Activated CD4-positive, alpha-beta T cell treated with anti-CD3 and anti-CD28 coated beads for 36 hours (primary cell): Measurements from ENCODE around the gene LITAFD. TPM values are rescaled to one million over a fixed set of nuclear protein-coding genes. Genes with fewer than 3 reads are reported as not detected.
"Not testable (repeated sequence)": the region's sequence is repeated elsewhere in the genome, so short reads cannot be mapped to it uniquely, and the experiment has no call there.

Source experiments
- ATAC-seq: fragments of 200-7000 bp; cut with Tn5 transposase; one replicate; pipeline ENCODE4 v1.10.0; 2021; ENCODE audit warnings: mild to moderate bottlenecking, moderate library complexity
- CTCF ChIA-PET: fragments of 350-600 bp; sonication (Branson Sonifier 250); formaldehyde crosslinking; loops from one replicate; lab custom pipeline; 2021; ENCODE audit warnings: antibody characterized with exemption; lab: Charles Lee
- POLR2A ChIA-PET: fragments of 350-600 bp; sonication (Branson Sonifier 250); formaldehyde crosslinking; loops from one replicate; lab custom pipeline; 2021; ENCODE audit warnings: antibody characterized with exemption, inconsistent platforms; lab: Charles Lee
- DNase-seq: peaks from one replicate; pipeline ENCODE4 v3.0.0-alpha.2; 2020
- H3K27ac Mint-ChIP-seq: one replicate; pipeline ENCODE4 v1.8.0; 2021; ENCODE audit warnings: mixed read lengths
- H3K27me3 Mint-ChIP-seq: one replicate; pipeline ENCODE4 v1.8.0; 2021; ENCODE audit warnings: mixed read lengths
- H3K36me3 Mint-ChIP-seq: one replicate; pipeline ENCODE4 v1.8.0; 2021; ENCODE audit warnings: low read depth, mixed read lengths
- H3K4me1 Mint-ChIP-seq: one replicate; pipeline ENCODE4 v1.8.0; 2021; ENCODE audit warnings: mixed read lengths
- H3K4me3 Mint-ChIP-seq: one replicate; pipeline ENCODE4 v1.8.0; 2021; ENCODE audit warnings: mild to moderate bottlenecking, moderate library complexity, mixed read lengths
- H3K9me3 Mint-ChIP-seq: one replicate; pipeline ENCODE4 v1.8.0; 2021; ENCODE audit warnings: low read depth, mixed read lengths
- intact Hi-C, 2 experiments: fragments of 100-400 bp; cut with DNase I in 1 of 2; cut with micrococcal nuclease in 1 of 2; formaldehyde crosslinking; loops; one replicate each; pipeline versions ENCODE4 v1.14.2 to v1.15.1; 2022 to 2024; cut with DNase I, micrococcal nuclease
- total RNA-seq, 2 experiments: library from RNA; stranded (reverse); gene quantifications; one replicate each; pipeline ENCODE4 v1.2.3, GENCODE V29; 2021

LITAFD gene
- total RNA-seq, 2 experiments from 2014 or later: not detected

DNA sequence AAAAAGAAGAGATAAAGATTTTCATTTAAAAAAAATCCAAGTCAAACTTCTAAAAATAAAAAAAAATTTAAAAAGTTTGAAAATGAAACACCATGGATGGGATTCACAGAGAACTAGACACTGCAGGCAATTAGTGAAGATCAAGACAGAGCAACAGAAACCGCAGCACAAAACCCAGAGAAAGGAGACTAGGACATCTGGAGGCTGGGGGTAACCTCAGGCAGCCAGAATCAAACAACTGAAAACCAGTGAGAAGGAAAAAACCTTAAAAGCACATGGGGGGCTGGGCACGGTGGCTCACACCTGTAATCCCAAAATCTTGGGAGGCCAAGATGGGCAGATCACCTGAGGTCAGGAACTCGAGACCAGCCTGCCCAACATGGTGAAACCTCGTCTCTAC lies 30.6 kb downstream of the LITAFD start:
- ChIA-PET POLR2A (no interaction called here), CTCF (interaction anchor here (0.7 to 1.2 kb wide), 2 partner anchors 12 to 196 kb away, joined by 4 to 5 read pairs; no protein-coding TSS in a partner anchor)
- Mint-ChIP-seq H3K36me3 (peaks cover 72% of the 10 kb centered on the region), H3K27ac (peak overlapping the region; percentile 15), H3K4me3 (no peak overlapping the region), H3K4me1 (peaks cover 28% of the 10 kb centered on the region), H3K9me3 (no peaks in the 10 kb centered on the region), H3K27me3 (no peaks in the 10 kb centered on the region)
- DNase-seq (no peak), ATAC-seq (no peak)
- intact Hi-C loops: no loop called here

DNA sequence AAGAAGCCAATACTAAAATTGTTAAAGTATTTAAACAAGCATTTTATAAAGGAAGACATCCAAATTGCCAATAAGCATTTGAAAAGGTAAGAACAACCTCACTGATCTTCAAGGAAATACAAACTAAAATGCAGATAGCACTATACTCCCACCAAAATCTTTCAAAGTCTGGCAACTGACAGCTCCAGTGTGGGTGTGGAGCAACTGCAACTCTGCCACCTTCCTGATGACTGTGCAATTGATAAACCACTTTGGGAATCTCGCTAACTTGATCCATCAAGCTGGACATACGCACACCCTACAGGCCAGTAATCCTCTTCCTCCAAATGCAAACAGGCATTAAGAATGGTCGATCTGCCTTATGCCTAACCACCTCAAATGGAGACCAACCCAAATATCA lies 31.9 kb downstream of the LITAFD start:
- H3K27me3 Mint-ChIP-seq: no peaks in the 10 kb centered on the region
- intact Hi-C loops: no loop called here
- no peaks in the 10 kb centered on the region for H3K9me3 Mint-ChIP-seq
- peaks cover 75% of the 10 kb centered on the region for H3K36me3 Mint-ChIP-seq
- H3K4me3 Mint-ChIP-seq: no peak overlapping the region
- ChIA-PET CTCF (interaction anchor here (0.6 to 1.4 kb wide), 3 partner anchors 11 to 34 kb away, joined by 3 to 5 read pairs (median 3); no protein-coding TSS in a partner anchor), POLR2A (no interaction called here)
- no peak for DNase-seq
- H3K27ac Mint-ChIP-seq: no peak overlapping the region
- H3K4me1 Mint-ChIP-seq: peaks cover 30% of the 10 kb centered on the region
- ATAC-seq: no peak

DNA sequence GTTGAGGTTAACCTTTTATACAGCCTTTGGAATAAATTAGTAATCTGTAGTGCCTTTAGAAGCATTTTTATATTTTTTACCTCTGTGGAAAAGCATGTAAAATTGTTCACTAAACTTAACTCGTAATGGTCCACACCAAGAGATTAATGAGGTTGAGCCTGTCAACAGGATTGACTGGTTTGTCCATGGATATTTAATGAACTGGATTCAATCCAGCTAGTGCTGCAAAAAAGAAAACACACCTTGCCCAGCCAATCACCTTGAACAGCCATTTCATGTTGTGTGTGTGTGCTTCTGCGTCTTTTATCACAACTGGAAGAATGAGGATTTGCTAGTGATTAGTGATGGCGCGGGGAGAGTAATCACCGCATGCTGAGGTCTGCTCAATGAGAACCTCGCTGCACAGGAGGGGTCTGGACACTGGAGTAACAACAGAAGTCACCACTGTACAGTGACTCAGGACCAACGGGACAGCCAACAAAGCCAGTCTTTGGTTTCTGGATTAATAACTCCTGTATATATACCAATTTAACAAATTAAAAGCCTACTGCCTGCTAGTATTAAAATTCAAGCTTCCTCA lies 33.7 kb downstream of the LITAFD start:
- Mint-ChIP-seq H3K4me3 (no peak overlapping the region), H3K36me3 (peaks cover 83% of the 10 kb centered on the region)
- POLR2A ChIA-PET: no interaction called here

DNA sequence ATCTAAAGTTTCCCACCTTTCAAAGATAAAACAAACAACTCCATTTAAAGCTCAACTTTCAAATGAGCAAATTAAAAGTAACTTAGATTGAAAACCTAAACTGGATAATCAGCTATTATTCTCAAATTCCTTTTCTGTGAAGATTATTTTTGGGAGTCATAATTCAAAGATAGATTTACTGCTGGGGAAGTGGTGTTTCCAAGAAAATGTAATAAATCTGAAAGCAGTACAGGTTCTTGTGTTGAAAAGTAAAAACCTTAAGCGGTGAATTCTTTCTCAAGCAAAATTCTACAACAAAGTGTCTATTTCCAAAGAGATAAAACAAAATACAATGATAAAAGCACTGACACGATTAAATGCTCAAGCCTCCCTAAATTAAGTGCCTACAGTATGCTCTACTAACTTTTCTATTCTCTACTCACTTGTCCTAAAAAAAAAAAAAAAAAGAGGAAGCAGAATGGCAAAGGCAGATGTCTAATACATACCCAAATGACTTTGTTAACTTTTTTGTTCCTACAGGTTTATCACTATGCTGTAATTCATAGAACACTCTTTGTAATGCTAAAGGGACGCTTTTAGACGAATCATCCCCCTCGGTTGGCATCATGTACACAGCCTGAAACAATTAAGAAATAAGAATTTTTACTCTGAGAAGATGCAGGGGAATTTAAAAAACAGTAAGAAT lies 34.5 kb downstream of the LITAFD start:
- H3K27ac Mint-ChIP-seq: no peak overlapping the region
- intact Hi-C loops: no loop called here
- ATAC-seq: no peak
- H3K9me3 Mint-ChIP-seq: no peaks in the 10 kb centered on the region
- peaks cover 81% of the 10 kb centered on the region for H3K36me3 Mint-ChIP-seq
- H3K27me3 Mint-ChIP-seq: no peaks in the 10 kb centered on the region
- no peak for DNase-seq
- no peak overlapping the region for H3K4me3 Mint-ChIP-seq
- peaks cover 44% of the 10 kb centered on the region for H3K4me1 Mint-ChIP-seq
- ChIA-PET POLR2A (no interaction called here), CTCF (interaction anchor here (0.6 to 2.3 kb wide), 6 partner anchors 13 to 184 kb away, joined by 3 to 9 read pairs (median 3); partner anchors contain the start of gene LITAFD)

More for the DNA sequence above, 33.7 kb downstream of the LITAFD start:
- DNase-seq (no peak), ATAC-seq (no peak)
- no peaks in the 10 kb centered on the region for H3K9me3 Mint-ChIP-seq
- H3K27ac Mint-ChIP-seq: no peak overlapping the region
- peaks cover 42% of the 10 kb centered on the region for H3K4me1 Mint-ChIP-seq
- intact Hi-C loops: no loop called here
- no peaks in the 10 kb centered on the region for H3K27me3 Mint-ChIP-seq
- CTCF ChIA-PET: interaction anchor here (0.9 to 2.3 kb wide), 4 partner anchors 13 to 93 kb away, joined by 3 to 9 read pairs (median 3); partner anchors contain the start of gene LITAFD

DNA sequence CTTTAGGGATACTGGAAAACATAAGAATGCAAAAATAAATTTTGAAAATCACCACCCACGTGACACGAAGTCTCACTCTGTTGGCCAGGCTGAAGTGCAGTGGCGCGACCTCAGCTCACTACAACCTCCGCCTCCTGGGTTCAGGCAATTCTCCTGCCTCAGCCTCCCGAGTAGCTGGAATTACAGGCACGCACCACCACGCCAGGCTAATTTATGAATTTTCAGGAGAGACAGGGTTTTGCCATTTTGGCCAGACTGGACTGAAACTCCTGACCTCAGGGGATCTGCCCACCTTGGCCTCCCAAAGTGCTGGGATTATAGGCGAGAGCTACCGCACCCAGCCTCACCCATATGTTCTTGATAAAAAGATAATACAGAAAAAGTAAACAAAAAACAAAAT lies 35.2 kb downstream of the LITAFD start:
- ATAC-seq, intact Hi-C loops, H3K4me3 Mint-ChIP-seq, H3K9me3 Mint-ChIP-seq, POLR2A ChIA-PET, DNase-seq, H3K27me3 Mint-ChIP-seq, H3K27ac Mint-ChIP-seq, CTCF ChIA-PET: not testable (repeated sequence)
- H3K4me1 Mint-ChIP-seq: peaks cover 51% of the 10 kb centered on the region
- peaks cover 85% of the 10 kb centered on the region for H3K36me3 Mint-ChIP-seq

DNA sequence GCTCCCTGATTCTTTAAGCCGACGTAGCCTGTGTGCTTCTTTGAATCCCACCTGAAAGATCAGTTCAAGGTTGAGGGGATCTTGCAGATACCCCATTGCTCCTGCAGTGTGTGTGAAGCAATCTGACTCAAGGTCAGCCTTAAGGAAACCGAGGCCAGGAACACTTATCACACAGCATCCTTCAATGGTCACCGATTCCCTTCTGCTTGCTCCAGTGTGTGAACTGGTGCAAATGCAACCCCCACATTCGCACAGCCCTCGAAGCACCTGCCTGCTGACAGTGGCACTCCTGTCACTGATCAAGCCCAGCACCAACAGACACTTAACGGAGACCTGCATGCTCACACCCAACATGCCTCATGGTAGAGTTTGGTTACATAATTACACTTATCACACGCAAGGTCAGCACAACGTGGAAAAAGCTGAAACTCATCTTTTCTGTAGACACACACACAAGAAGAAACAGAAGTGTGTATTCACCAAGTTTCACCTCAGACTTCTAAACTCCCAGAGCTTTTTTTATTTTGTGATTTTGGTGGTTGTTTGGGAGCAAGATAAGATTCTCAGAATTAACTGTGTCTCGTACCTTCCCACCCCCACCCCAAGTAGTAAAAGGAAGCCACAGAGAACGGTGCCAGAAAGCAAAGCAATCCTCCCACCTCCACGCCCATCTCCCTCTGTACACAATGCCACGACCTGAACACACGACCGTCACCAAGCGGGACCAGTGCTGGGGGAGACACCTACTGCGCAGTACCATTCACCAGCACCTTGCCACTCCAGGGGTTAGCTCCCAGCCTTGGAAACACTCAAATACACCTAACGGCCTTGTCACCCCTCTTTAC lies 37.2 kb downstream of the LITAFD start:
- Mint-ChIP-seq H3K4me3 (no peak overlapping the region), H3K4me1 (peaks cover 60% of the 10 kb centered on the region), H3K27me3 (no peaks in the 10 kb centered on the region), H3K9me3 (no peaks in the 10 kb centered on the region), H3K36me3 (peaks cover 81% of the 10 kb centered on the region), H3K27ac (peak overlapping the region; percentile 83)
- intact Hi-C loops: no loop called here
- ChIA-PET CTCF (interaction anchor here (0.7 to 1.9 kb wide), 3 partner anchors 17 to 208 kb away, joined by 3 to 7 read pairs (median 5); no protein-coding TSS in a partner anchor), POLR2A (no interaction called here)
- ATAC-seq (peak; percentile 10), DNase-seq (no peak)

DNA sequence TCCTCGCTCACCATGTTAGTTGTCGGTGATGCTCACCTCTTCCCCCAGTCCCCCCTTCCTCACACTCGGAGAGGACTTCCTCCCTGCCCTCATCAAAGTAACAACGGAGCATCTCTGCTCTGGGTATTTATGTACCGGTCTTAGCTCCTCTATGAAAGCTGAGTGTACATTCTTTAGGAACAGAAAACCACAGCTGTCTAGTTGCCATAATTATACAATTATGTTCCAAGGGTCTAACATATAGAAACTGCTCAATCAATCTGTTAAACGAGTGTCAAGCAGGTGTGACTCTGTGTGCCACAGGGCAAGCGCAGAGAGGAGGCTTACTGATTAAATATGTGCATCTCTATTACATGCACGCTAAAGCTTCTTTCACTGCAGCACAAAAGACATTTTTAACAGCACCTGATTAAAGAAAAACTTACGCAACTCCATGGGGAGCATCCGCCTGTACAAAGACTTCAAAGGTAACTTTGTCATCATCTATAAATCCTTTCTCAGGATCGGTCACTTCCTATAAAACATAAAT lies 37.8 kb downstream of the LITAFD start:
- no peaks in the 10 kb centered on the region for H3K9me3 Mint-ChIP-seq
- H3K4me3 Mint-ChIP-seq: no peak overlapping the region
- H3K27ac Mint-ChIP-seq: peak overlapping the region; percentile 83
- H3K36me3 Mint-ChIP-seq: peaks cover 79% of the 10 kb centered on the region
- ATAC-seq (peak; percentile 4), DNase-seq (no peak)
- intact Hi-C loops: loop anchor here (1.0 to 5.0 kb wide), 5 partner anchors 8 to 87 kb away; partner anchors contain the start of gene USP7 (in 1 of the 2)
- no peaks in the 10 kb centered on the region for H3K27me3 Mint-ChIP-seq
- H3K4me1 Mint-ChIP-seq: peaks cover 65% of the 10 kb centered on the region
- ChIA-PET POLR2A (no interaction called here), CTCF (interaction anchor here (0.7 to 1.9 kb wide), 3 partner anchors 16 to 208 kb away, joined by 3 to 7 read pairs (median 5); no protein-coding TSS in a partner anchor)

DNA sequence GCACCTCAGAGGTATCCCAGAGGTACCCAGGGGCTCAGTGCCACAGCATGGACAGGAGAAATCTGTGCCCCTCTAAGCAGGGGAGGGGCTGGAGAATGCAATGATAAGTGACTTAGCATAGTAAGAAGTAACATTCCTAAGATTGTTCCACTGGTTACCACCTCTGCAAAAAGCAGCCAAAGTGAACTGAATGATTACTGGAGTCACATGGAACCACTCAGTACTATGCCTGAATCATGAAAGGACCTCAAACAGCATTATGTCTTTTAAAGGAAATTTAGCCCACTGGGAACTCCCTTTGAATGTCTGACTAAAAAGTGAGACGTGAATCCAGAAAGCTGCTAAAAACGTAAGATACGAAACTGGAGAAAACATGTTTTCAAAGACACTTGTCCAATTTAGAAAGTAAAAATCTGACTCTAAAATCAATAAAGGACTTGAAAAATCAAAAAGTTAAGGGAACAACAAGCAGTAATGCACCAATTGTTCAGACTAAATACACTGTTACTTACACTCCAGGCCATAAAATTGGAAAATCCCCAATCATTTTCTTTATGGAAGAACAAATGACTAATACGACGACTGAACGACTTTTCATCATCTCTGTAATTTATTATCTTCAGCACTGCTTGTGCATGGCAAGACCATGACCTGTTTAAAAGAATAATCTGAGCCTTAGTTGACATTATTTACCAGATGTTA lies 38.6 kb downstream of the LITAFD start:
- ChIA-PET CTCF (interaction anchor here (1.5 to 4.7 kb wide), 3 partner anchors 16 to 32 kb away, joined by 5 to 19 read pairs (median 7); no protein-coding TSS in a partner anchor), POLR2A (interaction anchor here (0.9 kb wide), 1 partner anchor 16 kb away, joined by 3 read pairs; no protein-coding TSS in a partner anchor)
- H3K4me3 Mint-ChIP-seq: no peak overlapping the region
- H3K9me3 Mint-ChIP-seq: no peaks in the 10 kb centered on the region
- intact Hi-C loops: loop anchor here (1.0 to 5.0 kb wide), 6 partner anchors 8 to 87 kb away; partner anchors contain the start of gene USP7 (in 1 of the 2)
- H3K27me3 Mint-ChIP-seq: no peaks in the 10 kb centered on the region
- H3K27ac Mint-ChIP-seq: peak overlapping the region; percentile 83
- ATAC-seq (peak; percentile 73), DNase-seq (no peak)
- peaks cover 71% of the 10 kb centered on the region for H3K4me1 Mint-ChIP-seq
- H3K36me3 Mint-ChIP-seq: peaks cover 81% of the 10 kb centered on the region

DNA sequence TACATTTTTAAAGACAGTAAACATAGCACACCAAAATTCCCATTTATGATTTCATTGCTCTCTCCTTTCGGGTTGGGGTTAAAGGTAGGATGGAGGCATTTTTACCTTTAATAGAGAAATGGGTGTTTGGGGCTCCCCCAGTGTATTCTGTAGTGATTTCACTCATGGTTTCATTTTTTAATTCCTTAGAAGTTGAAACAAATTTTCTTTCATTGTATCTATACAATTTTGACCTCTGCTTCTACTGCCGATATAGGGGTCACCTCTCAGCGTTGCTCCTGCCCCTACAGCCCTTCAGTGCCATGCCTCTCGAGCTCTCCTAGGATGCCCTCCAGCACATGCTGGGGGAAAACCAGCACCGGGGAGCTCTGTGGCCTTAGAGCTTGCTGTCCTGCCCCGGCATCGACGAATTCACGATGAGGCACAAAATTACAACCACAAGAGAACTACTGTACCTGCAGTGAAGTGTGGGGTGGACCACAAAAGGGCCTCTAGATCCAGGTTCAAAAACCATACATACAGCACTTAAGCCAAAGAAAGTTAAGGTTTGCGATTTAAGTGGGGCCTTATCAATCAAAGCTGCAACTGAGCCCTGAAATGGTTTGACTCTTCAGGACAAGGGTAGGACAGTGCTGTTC lies 39.3 kb downstream of the LITAFD start:
- intact Hi-C loops: loop anchor here (1.0 to 5.0 kb wide), 5 partner anchors 15 to 86 kb away; partner anchors contain the start of gene USP7 (in 1 of the 2)
- POLR2A ChIA-PET: interaction anchor here (0.9 kb wide), 1 partner anchor 15 kb away, joined by 3 read pairs; no protein-coding TSS in a partner anchor
- no peak for DNase-seq
- CTCF ChIA-PET: interaction anchor here (0.6 to 4.7 kb wide), 3 partner anchors 12 to 209 kb away, joined by 3 to 19 read pairs (median 3); no protein-coding TSS in a partner anchor
- ATAC-seq: peak; percentile 40
- Mint-ChIP-seq H3K27ac (peak overlapping the region; percentile 83), H3K9me3 (no peaks in the 10 kb centered on the region), H3K4me3 (no peak overlapping the region), H3K27me3 (no peaks in the 10 kb centered on the region), H3K4me1 (peaks cover 69% of the 10 kb centered on the region), H3K36me3 (peaks cover 78% of the 10 kb centered on the region)

DNA sequence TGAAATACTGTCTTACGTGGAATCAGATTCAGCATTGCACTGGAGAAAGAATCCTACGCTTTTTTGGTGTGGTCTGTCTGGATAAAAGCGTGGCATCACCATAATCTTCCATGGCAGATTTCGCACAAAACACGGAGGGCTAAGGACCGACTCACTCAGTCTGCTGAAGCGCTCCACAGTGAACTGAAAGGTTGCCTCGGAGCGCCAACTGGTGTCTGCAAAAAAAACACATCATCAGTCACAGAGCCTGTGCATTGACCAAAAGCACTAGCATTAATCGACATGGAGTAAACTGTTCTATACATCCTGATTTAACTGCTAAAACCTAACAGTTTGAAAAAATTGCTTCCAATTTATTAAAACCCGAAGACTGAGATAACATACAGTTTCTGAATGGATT lies 41.0 kb downstream of the LITAFD start:
- POLR2A ChIA-PET: no interaction called here
- H3K9me3 Mint-ChIP-seq: no peaks in the 10 kb centered on the region
- H3K4me3 Mint-ChIP-seq: no peak overlapping the region
- no peaks in the 10 kb centered on the region for H3K27me3 Mint-ChIP-seq
- CTCF ChIA-PET: interaction anchor here (0.8 to 4.7 kb wide), 2 partner anchors 13 to 43 kb away, joined by 3 to 19 read pairs; no protein-coding TSS in a partner anchor
- no peak for DNase-seq
- H3K4me1 Mint-ChIP-seq: peaks cover 77% of the 10 kb centered on the region
- intact Hi-C loops: loop anchor here (5.0 kb wide), 2 partner anchors 39 to 84 kb away; partner anchors contain the start of gene USP7 (in 1 of the 2)
- no peak for ATAC-seq
- peak overlapping the region; percentile 5 for H3K27ac Mint-ChIP-seq
- peaks cover 74% of the 10 kb centered on the region for H3K36me3 Mint-ChIP-seq
